Activated CD8-positive, alpha-beta memory T cell treated with anti-CD3 and anti-CD28 coated beads for 48 hours (primary cell): ENCODE measurements around the gene BRD3.
"Not testable (repeated sequence)": the region's sequence is repeated elsewhere in the genome, so short reads cannot be mapped to it uniquely, and the experiment has no call there.

ENCODE experiments used
- DNase-seq, 3 experiments: peaks; one replicate each; pipeline ENCODE4 v3.0.0-alpha.2; 2020; ENCODE audit warnings: low read depth in 2 of 3, low spot score in 2 of 3

Gene BRD3

GRCh38 chr9:133993635-133994253 lies 74.1 kb downstream of the BRD3 start:
- no peak for DNase-seq

GRCh38 chr9:133992780-133993634 lies 74.8 kb downstream of the BRD3 start:
- peak; percentile 52 to 78 (median 52) for DNase-seq

DNA sequence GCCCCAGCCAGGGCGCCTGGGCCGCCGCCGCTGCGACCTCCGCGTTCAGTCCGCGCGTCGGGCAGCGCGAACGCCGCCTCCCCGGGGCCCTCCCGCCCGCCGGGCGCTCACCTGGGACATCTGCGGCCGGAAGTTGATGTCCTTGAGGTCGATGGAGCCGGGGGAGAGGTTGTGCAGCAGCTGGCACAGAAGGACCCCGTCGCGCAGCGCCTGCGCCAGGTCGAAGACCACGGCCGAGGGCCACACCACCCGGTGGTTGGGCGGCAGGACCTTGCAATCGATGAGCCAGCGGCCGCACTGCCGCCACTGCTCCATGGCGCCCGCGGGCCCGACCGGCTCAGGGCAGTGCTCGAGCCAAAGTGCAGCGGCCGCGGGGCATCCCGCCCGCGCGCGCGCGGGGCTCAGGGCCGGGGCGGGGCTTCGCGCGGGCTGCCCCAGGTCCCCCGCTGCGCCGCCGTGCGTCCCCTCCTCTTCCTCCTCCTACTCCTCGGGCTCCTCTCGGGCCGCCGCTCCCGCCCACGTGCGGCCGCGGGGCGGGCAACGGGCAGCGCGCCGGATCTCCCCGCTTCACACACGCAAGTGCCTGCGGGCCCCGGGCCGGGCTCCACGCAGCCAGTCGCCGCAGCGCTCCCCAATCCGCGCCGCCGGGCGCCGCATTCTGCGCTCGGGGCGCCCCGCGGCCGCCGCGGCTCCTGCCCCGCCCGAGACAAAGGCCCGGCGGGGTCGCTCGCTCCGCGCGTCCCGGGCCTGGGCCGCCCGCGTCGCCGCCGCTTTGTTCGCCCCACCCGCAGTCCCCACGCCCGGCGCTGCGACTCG lies 75.7 kb downstream of the BRD3 start, which contains the start of gene VAV2:
TSS of gene VAV2 (minus strand) at position 361 of the 816 bp plus-strand sequence. CDS start at position 315, 46 bp downstream.
- peak in 2 of 3 experiments; percentile 22 to 32 for DNase-seq

DNA sequence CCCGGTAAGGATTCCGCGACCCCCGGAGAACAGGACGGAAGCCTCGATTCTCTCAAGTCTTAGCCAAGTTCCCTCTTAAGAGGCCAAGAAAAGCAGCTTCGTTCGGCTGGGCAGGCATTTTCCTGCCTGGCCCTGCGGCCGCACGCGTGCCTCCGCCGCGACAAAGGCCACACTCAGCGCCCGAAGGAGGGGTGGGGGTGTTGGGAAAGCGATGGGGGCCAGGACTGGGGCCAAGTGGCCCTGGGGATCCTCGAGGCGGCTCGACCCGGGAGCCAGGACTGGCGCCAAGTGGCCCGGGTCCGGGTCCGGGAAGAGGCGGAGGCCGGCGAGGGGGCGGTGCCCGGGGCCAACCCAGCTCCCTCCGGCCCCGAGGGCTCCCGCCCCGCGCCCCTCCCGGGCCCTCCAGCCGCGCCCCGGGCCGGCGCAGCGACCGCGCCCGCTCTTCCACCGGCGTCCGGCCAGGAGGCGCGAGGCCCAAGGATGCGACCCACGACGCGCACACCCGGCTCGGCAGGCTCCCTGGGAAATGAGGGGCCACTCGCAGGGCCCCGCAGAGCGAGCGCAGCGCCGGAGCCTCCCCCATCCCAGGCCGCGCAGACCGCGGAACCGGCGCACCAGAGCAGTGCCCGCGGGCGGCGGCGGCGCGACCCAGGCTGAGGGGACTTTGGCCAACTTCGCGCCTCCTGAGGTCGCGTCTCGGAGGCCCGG lies 76.5 kb downstream of the BRD3 start:
- no peak for DNase-seq

DNA sequence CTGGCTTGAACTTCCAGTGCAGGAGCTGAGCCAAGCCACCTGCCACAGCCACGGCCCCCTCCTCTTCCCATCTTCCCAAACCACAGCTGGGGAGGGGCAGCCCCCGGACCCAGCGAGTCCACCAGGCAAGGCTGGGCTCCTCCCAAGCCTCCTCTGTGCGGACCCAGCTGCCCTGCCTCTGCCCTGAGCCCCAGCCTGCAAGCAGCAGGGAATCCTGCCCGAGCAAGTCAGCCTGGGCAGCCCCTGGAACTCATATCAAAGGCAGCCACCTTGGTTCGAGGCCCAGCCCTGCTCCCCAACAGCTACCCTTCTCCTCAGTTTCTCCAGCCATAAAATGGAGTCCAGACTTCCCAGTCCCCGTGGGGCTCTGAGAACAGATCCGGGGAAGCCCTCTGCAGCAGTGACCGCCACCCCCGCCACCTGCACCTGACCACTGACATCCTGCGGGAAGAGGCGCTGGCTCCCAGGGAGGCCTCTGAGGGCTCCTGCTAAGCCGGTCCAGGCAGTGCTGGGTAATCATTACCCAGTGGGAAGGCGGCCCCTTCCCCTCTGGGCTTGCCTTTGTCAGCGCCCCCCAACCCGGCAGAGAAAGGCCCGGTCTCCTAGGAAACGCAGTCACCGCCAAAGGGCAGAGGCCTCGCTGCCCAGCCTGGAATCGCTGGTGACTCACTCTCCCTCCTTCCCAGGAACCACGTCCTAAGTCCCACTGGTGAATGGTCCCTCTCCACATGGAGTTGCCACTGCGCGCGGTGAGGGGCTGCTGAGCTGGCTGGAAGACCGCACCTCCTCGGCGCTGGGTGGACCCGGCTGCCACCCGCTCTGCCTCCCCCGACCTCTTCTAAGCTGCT lies 77.2 kb downstream of the BRD3 start:
- no peak for DNase-seq

DNA sequence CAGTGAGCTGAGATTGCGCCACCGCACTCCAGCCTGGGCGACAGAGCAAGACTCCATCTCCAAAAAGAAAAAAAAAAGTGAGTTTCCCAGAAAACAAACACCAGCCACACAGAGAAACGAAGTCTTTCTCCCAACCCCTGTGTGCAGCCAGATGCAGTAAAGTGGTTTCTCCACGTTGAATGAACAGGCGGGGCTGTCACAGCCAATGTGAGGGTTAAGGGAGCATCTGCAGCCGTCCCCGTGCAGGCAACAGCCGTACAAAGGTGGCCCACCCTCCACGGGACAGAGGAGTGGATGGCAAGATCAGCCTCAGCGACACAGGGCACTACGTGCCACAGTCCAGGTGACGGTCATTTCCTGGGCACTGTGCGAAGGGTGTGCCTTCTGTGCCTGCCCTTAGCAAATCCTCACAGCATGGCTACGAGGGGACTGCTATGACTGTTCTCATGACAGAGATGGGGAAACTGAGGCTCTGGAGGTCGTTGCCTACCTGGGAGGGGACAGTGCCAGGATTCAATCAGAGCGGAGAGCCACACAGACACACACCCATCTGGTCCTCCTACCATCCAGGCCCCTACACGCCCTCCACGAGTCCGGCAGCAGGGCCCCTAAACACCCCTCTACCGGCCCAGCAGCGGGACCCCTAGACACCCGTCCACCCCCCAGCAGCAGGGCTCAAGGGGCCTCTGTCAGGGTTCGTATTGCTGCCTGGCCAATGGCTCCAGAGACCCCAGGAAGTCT lies 78.0 kb downstream of the BRD3 start:
- DNase-seq = no peak

- DNase-seq = not testable (repeated sequence)
These were observed 79.1 kb downstream of the BRD3 start for GRCh38 chr9:133988771-133989170.

DNA sequence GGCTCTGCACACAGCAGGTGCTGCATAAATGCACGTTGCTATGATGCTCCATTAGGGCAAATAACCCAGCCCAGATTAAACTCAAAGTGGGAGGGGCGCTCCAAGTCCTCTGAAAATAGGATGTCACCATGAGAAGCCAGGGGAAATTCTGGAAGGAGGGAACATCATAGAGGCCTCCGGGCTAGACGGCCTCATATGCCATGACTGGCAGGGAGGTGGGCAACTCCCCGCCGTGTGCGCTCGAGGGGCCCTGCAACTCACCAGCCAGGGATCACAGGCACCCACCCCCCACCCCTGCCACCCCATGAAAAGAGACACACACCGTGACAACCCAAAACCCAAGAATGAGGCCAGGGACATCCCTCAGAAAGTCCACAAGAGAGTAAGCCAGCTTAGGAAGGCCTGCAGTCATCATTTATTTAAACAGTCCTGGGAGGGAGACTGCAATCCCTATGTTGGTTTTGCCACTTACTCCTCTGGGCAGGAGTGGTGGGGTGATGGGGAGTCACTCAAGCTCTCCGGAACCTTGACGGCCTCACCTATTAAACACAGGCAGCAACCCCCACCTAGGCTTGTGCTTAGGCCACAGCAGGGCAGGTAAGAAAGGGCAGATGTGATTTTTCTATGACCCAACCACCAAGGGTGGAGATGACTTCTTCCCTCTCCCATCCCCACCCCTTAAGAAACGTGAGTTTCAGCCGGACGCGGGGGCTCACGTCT lies 79.7 kb downstream of the BRD3 start:
- DNase-seq = no peak

GRCh38 chr9:133987446-133987788 lies 80.4 kb downstream of the BRD3 start:
- DNase-seq = no peak

DNA sequence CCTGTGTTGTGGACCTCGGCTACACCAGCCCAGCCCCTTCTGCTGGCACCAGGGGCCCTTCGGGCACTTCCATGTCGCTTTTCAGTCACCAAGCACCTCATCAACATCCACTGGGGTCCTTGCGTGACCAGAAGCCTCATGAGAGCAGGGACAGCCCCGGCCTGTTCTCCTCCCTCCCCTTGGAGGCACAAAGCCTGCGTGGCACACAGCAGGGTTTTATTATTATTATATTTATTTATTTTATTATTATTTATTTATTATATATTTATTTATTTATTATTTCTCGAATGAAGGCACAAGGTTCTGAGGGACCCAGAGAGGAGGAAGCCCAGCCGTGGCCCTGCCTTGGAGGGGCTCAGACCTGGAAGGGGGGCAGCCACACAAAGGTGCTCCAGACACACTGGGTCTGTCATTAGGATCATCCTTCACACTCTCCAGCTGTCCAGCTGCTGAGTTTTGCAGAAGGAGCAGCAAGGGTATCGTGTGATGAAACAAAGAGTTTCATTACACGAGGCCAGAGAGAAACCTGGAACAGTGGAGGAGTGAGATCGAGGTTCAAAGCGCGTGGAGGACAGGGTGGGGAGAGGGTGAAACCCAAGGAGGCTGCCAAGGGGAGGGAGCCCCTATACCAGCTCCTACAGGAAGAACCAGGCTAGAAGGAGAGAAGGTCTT lies 80.9 kb downstream of the BRD3 start:
- DNase-seq = no peak

- no peak for DNase-seq
These were observed 81.8 kb downstream of the BRD3 start for GRCh38 chr9:133986061-133986460.

DNA sequence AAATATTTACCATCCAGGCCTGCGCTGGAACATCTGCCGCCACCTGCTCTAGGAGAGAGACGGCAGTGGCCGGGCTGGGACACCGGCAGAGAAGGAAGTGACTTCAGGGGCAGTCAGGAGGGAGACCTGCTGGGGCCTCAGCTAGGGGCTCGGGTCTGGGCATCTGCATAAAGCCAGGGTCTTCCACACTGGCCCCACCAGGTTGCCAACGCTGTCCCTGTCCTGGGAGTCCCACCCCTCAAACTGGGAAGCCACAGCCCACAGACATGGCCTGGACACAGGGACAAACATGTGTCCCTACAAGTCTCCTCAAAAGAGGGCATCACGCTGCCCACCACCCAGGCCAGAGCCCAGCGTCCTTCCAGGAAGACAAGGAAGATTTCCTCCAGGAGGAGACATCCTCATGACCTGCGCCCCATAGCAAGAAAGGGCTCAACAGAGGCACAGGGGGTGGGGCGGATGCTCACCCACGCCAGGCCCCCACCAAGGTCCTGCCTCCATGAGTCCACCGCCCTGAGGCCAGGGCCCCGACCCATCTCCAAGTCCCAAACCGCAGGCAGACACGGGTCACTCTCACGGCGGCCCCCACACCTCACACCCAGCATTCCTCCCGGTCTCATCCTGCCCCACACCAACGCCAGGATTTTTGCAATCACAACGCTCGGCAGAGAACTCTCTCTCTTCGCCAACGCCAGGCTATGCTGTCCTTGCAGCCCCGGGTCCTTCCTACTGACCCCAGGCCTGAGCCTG lies 84.7 kb downstream of the BRD3 start:
- DNase-seq = no peak

DNA sequence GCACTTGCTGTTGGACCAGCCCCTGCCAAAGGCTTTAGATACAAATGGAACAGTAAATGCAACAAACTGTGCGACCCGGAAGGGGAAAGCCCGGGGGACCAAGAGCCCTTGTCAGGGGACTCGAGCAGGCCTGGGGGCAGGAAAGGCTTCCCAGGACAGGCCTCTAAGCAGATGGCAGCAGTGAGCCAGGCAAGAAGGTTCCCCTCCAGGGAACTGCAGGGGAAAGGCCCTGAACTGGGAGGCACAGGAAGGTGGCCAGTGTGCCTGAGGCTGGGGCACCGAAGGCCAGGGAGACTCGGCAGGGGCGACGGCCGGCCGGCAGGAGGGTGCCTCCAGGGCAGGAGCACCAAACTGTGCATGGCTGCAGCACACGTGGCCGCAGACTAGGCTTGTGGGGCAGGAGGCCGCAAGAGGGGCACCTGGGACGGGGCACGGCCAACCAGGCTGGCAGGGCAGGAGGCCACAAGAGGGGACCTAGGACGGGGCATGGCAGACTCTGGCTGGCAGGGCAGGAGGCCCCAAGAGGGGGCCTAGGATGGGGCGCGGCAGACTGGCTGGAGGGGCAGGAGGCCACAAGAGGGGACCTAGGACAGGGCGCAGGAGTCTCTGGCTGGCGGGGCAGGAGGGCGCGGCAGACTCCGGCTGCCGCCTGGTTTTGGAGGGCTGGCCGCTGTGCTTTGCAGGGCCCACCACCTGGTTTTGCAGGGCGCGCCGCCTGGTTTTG lies 85.7 kb downstream of the BRD3 start:
- no peak for DNase-seq

DNA sequence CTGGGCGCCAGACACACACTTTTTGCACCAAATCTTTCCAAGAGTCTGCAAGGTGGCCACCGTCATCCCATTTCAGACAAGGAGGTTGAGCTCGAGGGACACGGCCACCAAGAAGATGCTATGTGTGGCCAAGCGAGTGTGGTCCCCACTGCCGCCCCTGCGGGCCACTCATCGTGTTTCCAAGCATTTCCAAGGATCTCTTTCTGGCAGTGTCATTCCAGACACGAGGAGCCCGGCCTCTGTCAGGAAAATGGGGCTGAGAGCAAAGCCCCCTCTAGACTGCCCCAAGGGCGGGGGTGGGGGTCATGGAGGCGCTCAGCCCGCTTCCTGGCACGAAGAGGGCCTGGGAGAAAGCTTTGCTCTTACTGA lies 86.3 kb downstream of the BRD3 start:
- no peak for DNase-seq

DNA sequence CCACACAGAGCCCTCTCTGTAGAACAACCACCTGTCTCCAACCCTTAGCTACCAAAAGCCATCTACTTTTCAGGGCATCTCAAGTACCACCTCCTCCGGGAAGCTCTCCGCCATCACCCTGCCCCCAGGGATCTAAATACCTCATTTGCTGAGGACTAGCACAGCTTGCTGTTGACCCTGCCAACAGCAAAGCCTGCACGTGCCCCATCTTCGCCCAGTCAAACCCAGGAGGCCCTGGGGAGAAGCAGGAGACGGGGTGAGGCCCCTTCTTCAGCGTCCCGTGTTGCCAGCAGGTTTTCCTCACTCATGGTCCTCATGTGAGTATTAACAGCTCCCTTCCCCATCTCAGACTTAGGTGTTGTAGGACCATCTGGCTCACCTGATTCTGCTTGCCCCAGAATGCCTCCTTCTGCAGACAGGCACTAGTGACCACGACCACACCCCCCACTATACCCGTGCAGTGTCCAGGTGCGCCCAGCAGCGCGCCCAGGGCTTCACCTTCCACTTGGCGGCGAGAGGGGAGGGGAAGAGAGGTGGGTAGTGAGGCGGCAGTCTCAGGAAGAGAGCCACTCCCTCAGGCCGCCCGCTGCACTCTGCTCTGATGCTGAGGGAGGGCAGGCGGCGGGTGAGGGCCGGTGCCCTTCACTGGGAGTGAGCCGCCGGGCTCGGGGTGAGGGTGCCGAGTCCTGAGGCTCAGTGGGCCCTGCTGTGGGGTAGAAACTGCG lies 86.8 kb downstream of the BRD3 start:
- no peak for DNase-seq
